DMS 273 (cell line): ENCODE results near the gene RASL10B.

Experiments
- DNase-seq: peaks from one replicate; lab custom pipeline; 2025; ENCODE audit not compliant: unreplicated experiment; lab: John Stamatoyannopoulos, UW

RASL10B gene

DNA sequence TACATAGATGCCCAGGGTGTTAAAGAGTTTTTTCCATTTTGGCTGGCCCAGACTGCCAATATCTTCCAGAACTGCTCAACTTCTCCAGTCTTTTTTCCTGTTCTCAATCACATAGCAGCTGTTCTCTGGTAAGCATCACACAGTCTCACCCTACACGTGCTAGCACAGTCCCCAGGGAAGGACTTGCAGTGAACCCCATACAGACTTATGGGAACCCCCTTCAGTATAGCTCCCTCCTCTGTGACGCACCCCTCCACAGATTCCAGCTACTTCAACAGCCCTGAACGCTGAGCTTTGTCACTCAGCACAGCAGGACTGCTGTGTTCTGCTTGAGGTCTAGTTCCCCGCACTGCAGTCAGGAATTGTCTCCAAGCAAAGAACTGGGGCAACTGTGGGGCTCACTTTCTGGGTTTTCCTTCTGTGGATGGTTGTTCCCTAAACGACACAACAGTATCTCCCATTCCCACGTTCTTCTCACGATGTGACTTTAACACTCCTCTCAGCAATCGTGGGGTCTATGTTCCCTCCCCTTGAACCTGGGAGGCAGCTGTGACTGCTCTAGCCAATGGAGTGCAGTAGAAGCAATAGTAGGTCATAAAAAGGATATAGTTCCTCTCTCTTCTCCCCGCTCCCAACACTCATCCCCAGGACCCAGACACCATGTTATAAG is 60.4 kb downstream of the RASL10B start:
- DNase-seq, result no peak
